ENCODE data around the gene TTC39A. TPM values are rescaled to one million over a fixed set of nuclear protein-coding genes. Genes with fewer than 3 reads are reported as not detected.
"Not testable (repeated sequence)": the region's sequence is repeated elsewhere in the genome, so short reads cannot be mapped to it uniquely, and the experiment has no call there.

Gene TTC39A
- total RNA-seq, 2 donors from 2014 or later = 12.8 to 20.7 TPM

- Mint-ChIP-seq H3K27me3 (ENCODE audit: insufficient read depth) (no peaks in the 10 kb centered on the region), H3K9me3 (no peaks in the 10 kb centered on the region), H3K36me3 (ENCODE audit: low read depth) (peaks cover 7% of the 10 kb centered on the region), H3K27ac (no peak overlapping the region), H3K4me1 (peaks cover 9% of the 10 kb centered on the region), H3K4me3 (no peak overlapping the region)
- no peak for DNase-seq
- no peaks in the 10 kb centered on the region for H3K27me3 ChIP-seq (ENCODE audit: control insufficient read depth, insufficient read depth, low read length, poor library complexity, severe bottlenecking)
- no peak overlapping the region for H3K27ac ChIP-seq (ENCODE audit: low read depth, low read length)
- WGBS, 2 experiments (ENCODE audit: insufficient coverage in 1 of 2, insufficient read length in 1 of 2) = 92 to 93% methylated on average over 3 to 6 of the region's 6 CpGs
- H3K36me3 ChIP-seq (ENCODE audit: control insufficient read depth, insufficient read depth, low read length) = no peaks in the 10 kb centered on the region
- no peak overlapping the region for H3K9ac ChIP-seq (ENCODE audit: extremely low read depth, low read length, poor library complexity, severe bottlenecking)
- no peaks in the 10 kb centered on the region for H3K9me3 ChIP-seq (ENCODE audit: control insufficient read depth, low read length)
- no peak overlapping the region for H3K4me3 ChIP-seq (ENCODE audit: low read length)
- TF ChIP-seq CTCF (conservative IDR thresholded peaks at IDR 0.05) = no peak
- no peaks in the 10 kb centered on the region for H3K4me1 ChIP-seq (ENCODE audit: control insufficient read depth, insufficient read depth, low read length)
Measured at GRCh38 chr1:51252366-51252765, 78.0 kb downstream of the TTC39A start.

GRCh38 chr1:51251165-51251564, 79.2 kb downstream of the TTC39A start:
- H3K9me3 Mint-ChIP-seq; H3K9ac ChIP-seq (ENCODE audit: extremely low read depth, low read length, poor library complexity, severe bottlenecking); H3K4me3 Mint-ChIP-seq; H3K4me1 Mint-ChIP-seq; H3K27me3 Mint-ChIP-seq (ENCODE audit: insufficient read depth); H3K27ac ChIP-seq (ENCODE audit: low read depth, low read length); DNase-seq; H3K9me3 ChIP-seq (ENCODE audit: control insufficient read depth, low read length); H3K36me3 ChIP-seq (ENCODE audit: control insufficient read depth, insufficient read depth, low read length); H3K4me1 ChIP-seq (ENCODE audit: control insufficient read depth, insufficient read depth, low read length); H3K27ac Mint-ChIP-seq; H3K4me3 ChIP-seq (ENCODE audit: low read length); H3K27me3 ChIP-seq (ENCODE audit: control insufficient read depth, insufficient read depth, low read length, poor library complexity, severe bottlenecking): not testable (repeated sequence)
- WGBS, 2 experiments (ENCODE audit: insufficient coverage in 1 of 2, insufficient read length in 1 of 2) = 97% methylated on average over 20 of the region's 20 CpGs; no CpG with 5 or more reads in 1 of the 2 experiments
- H3K36me3 Mint-ChIP-seq (ENCODE audit: low read depth) = peaks cover 10% of the 10 kb centered on the region

DNA sequence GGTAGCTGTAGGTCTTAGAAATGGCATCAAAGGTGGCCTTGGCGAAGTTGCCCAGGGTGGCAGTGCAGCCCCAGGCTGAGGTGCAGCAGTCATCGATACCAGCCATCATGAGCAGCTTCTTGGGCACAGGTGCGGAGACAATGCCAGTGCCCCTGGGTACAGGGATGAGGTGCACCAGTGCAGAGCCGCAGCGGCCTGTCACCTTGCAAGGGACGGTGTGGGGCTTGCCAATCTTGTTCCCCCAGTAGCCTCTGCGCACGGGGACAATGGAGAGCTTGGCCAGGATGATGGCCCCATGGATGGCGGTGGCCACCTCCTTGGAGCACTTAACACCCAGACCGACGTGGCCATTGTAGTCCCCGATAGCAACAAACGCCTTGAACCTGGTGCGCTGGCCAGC, 79.6 kb downstream of the TTC39A start:
- WGBS, 2 experiments (ENCODE audit: insufficient coverage in 1 of 2, insufficient read length in 1 of 2) = 95 to 96% methylated on average over 5 to 14 of the region's 14 CpGs

GRCh38 chr1:51249445-51249844, 80.9 kb downstream of the TTC39A start:
- Mint-ChIP-seq H3K4me3 (no peak overlapping the region), H3K27ac (no peak overlapping the region), H3K27me3 (ENCODE audit: insufficient read depth) (no peaks in the 10 kb centered on the region), H3K36me3 (ENCODE audit: low read depth) (peaks cover 19% of the 10 kb centered on the region), H3K9me3 (no peaks in the 10 kb centered on the region), H3K4me1 (peaks cover 9% of the 10 kb centered on the region)
- no peak for DNase-seq
- no peaks in the 10 kb centered on the region for H3K9me3 ChIP-seq (ENCODE audit: control insufficient read depth, low read length)
- 100% methylated on average over 1 of the region's 1 CpG; no CpG with 5 or more reads in 1 of the 2 experiments for WGBS, 2 experiments (ENCODE audit: insufficient coverage in 1 of 2, insufficient read length in 1 of 2)
- H3K4me3 ChIP-seq (ENCODE audit: low read length) = no peak overlapping the region
- H3K9ac ChIP-seq (ENCODE audit: extremely low read depth, low read length, poor library complexity, severe bottlenecking) = no peak overlapping the region
- no peak overlapping the region for H3K27ac ChIP-seq (ENCODE audit: low read depth, low read length)
- H3K36me3 ChIP-seq (ENCODE audit: control insufficient read depth, insufficient read depth, low read length) = peaks cover 5% of the 10 kb centered on the region
- H3K4me1 ChIP-seq (ENCODE audit: control insufficient read depth, insufficient read depth, low read length) = no peaks in the 10 kb centered on the region
- no peaks in the 10 kb centered on the region for H3K27me3 ChIP-seq (ENCODE audit: control insufficient read depth, insufficient read depth, low read length, poor library complexity, severe bottlenecking)
- no peak for TF ChIP-seq CTCF (conservative IDR thresholded peaks at IDR 0.05)

More for the DNA sequence above, 79.6 kb downstream of the TTC39A start:
- peaks cover 14% of the 10 kb centered on the region for H3K36me3 Mint-ChIP-seq (ENCODE audit: low read depth)
- H3K36me3 ChIP-seq (ENCODE audit: control insufficient read depth, insufficient read depth, low read length); H3K27me3 ChIP-seq (ENCODE audit: control insufficient read depth, insufficient read depth, low read length, poor library complexity, severe bottlenecking); H3K4me3 Mint-ChIP-seq; DNase-seq; H3K9me3 Mint-ChIP-seq; H3K27me3 Mint-ChIP-seq (ENCODE audit: insufficient read depth); H3K9ac ChIP-seq (ENCODE audit: extremely low read depth, low read length, poor library complexity, severe bottlenecking); H3K9me3 ChIP-seq (ENCODE audit: control insufficient read depth, low read length); H3K4me1 Mint-ChIP-seq; H3K27ac Mint-ChIP-seq; H3K4me3 ChIP-seq (ENCODE audit: low read length); H3K4me1 ChIP-seq (ENCODE audit: control insufficient read depth, insufficient read depth, low read length); H3K27ac ChIP-seq (ENCODE audit: low read depth, low read length): not testable (repeated sequence)
